Neural progenitor cell (in vitro differentiated cells): Measurements from ENCODE around the gene ESYT3. TPM values are rescaled to one million over a fixed set of nuclear protein-coding genes. Genes with fewer than 3 reads are reported as not detected.

ENCODE experiments used
- DNase-seq: peaks from one replicate; pipeline ENCODE4 v3.0.0-alpha.2; 2016; ENCODE audit warnings: low spot score
- H2AFZ ChIP-seq: fragments of 200-600 bp; sonication (generic); replicated peaks from 2 replicates; pipeline ENCODE4 v1.6.1; 2016; ENCODE audit warnings: antibody characterized with exemption
- H3F3A ChIP-seq: fragments of 200-600 bp; sonication (generic); 2 replicates; pipeline ENCODE4 v1.6.1; 2016; ENCODE audit warnings: antibody characterized with exemption, low read depth
- H3K27ac ChIP-seq: fragments of 200-600 bp; sonication (generic); 2 replicates; pipeline ENCODE4 v1.5.1; 2016; ENCODE audit warnings: mild to moderate bottlenecking
- H3K27me3 ChIP-seq: fragments of 200-600 bp; sonication (generic); 2 replicates; pipeline ENCODE4 v1.6.1; 2016; ENCODE audit warnings: mild to moderate bottlenecking, moderate library complexity
- H3K36me3 ChIP-seq: fragments of 200-600 bp; sonication (generic); 2 replicates; pipeline ENCODE4 v1.5.1; 2016
- H3K4me1 ChIP-seq: fragments of 200-600 bp; sonication (generic); 2 replicates; pipeline ENCODE4 v1.6.1; 2016; ENCODE audit warnings: mixed run types
- H3K4me2 ChIP-seq: fragments of 200-600 bp; sonication (generic); 2 replicates; pipeline ENCODE4 v1.6.1; 2016
- H3K4me3 ChIP-seq: fragments of 200-600 bp; sonication (generic); 2 replicates; pipeline ENCODE4 v1.5.1; 2016
- H3K79me2 ChIP-seq: fragments of 200-600 bp; sonication (generic); 2 replicates; pipeline ENCODE4 v1.6.1; 2016; ENCODE audit warnings: low read depth
- H3K9ac ChIP-seq: fragments of 200-600 bp; sonication (generic); 2 replicates; pipeline ENCODE4 v1.6.1; 2016
- H3K9me3 ChIP-seq: fragments of 200-600 bp; sonication (generic); 2 replicates; pipeline ENCODE4 v1.5.1; 2016; ENCODE audit warnings: low read depth
- H4K20me1 ChIP-seq: fragments of 200-600 bp; sonication (generic); 2 replicates; pipeline ENCODE4 v1.6.1; 2016; ENCODE audit warnings: low read depth
- H3K27ac Mint-ChIP-seq: 3 replicates; pipeline ENCODE4 v1.8.0; 2021; ENCODE audit warnings: mixed read lengths
- H3K27me3 Mint-ChIP-seq: 2 replicates; pipeline ENCODE4 v1.8.0; 2022; ENCODE audit warnings: low read depth, mild to moderate bottlenecking, inconsistent platforms, moderate library complexity, mixed read lengths; ENCODE audit not compliant: insufficient read depth
- H3K36me3 Mint-ChIP-seq: 3 replicates; pipeline ENCODE4 v1.8.0; 2021; ENCODE audit warnings: mixed read lengths
- H3K4me1 Mint-ChIP-seq: 3 replicates; pipeline ENCODE4 v1.8.0; 2021; ENCODE audit warnings: mixed read lengths
- H3K4me3 Mint-ChIP-seq: 3 replicates; pipeline ENCODE4 v1.8.0; 2021; ENCODE audit warnings: mild to moderate bottlenecking, moderate library complexity, mixed read lengths
- H3K9me3 Mint-ChIP-seq: 3 replicates; pipeline ENCODE4 v1.8.0; 2020; ENCODE audit warnings: mixed read lengths
- CTCF ChIP-seq: fragments of 200-600 bp; sonication (generic); IDR thresholded peaks from 2 replicates; pipeline ENCODE4 v1.5.1; 2017; ENCODE audit warnings: antibody characterized with exemption, mild to moderate bottlenecking
- EZH2 ChIP-seq: fragments of 200-600 bp; sonication (generic); IDR thresholded peaks from 2 replicates; pipeline ENCODE4 v1.6.1; 2017; ENCODE audit warnings: antibody characterized with exemption, mild to moderate bottlenecking, moderate library complexity
- EZH2phosphoT487 ChIP-seq: fragments of 200-600 bp; sonication (generic); IDR thresholded peaks from 2 replicates; pipeline ENCODE4 v1.6.1; 2017; ENCODE audit warnings: antibody characterized with exemption
- total RNA-seq: library from RNA; depleted of rRNA; stranded (reverse); fragments of >200 nt; gene quantifications from 2 replicates; pipeline ENCODE4 v1.2.3, GENCODE V29; 2015; ENCODE audit warnings: low replicate concordance

ESYT3 gene
- total RNA-seq, 1 donor from 2014 or later: 1.4 TPM

DNA sequence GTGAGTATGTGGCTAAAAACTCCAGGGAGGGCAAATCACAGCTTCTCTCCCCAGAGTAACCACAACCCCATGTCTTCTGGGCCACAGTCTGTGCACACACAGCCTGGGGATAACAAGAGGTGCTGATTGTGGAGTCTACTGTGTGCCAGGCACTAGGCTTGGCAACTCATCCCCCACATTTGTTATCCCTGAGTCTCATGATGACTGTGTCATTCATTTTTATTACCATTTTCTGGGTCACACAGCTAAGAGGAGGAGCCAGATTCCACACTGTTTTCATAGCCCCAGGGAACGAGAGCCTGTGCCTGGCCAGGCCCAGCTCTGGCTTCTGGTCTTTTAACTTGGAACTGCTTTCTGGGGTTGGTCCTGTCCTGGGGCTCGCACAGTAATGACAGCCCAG lies 34.5 kb downstream of the ESYT3 start:
- Histone ChIP-seq H4K20me1 (no peaks in the 10 kb centered on the region), H3F3A (no peaks in the 10 kb centered on the region), H3K27me3 (no peaks in the 10 kb centered on the region), H2AFZ (no peak overlapping the region), H3K4me3 (no peak overlapping the region), H3K9ac (no peak overlapping the region), H3K79me2 (no peaks in the 10 kb centered on the region), H3K36me3 (no peaks in the 10 kb centered on the region), H3K4me2 (no peak overlapping the region), H3K4me1 (no peaks in the 10 kb centered on the region), H3K27ac (no peak overlapping the region), H3K9me3 (no peaks in the 10 kb centered on the region)
- Mint-ChIP-seq H3K4me1 (peaks cover 10% of the 10 kb centered on the region), H3K36me3 (no peaks in the 10 kb centered on the region), H3K4me3 (no peak overlapping the region), H3K27ac (no peak overlapping the region), H3K9me3 (no peaks in the 10 kb centered on the region), H3K27me3 (peaks cover 5% of the 10 kb centered on the region)
- TF ChIP-seq EZH2phosphoT487: no peak
- no peak for TF ChIP-seq CTCF
- TF ChIP-seq EZH2: no peak
- DNase-seq: no peak

- Mint-ChIP-seq H3K4me1 (peaks cover 10% of the 10 kb centered on the region), H3K27ac (no peak overlapping the region), H3K9me3 (no peaks in the 10 kb centered on the region), H3K36me3 (no peaks in the 10 kb centered on the region), H3K4me3 (no peak overlapping the region), H3K27me3 (peaks cover 5% of the 10 kb centered on the region)
- Histone ChIP-seq H3K9ac (no peak overlapping the region), H3K4me3 (no peak overlapping the region), H3K27ac (no peak overlapping the region), H3K79me2 (no peaks in the 10 kb centered on the region), H3K9me3 (no peaks in the 10 kb centered on the region), H3K36me3 (no peaks in the 10 kb centered on the region), H4K20me1 (no peaks in the 10 kb centered on the region), H2AFZ (no peak overlapping the region), H3K27me3 (no peaks in the 10 kb centered on the region), H3F3A (no peaks in the 10 kb centered on the region), H3K4me1 (no peaks in the 10 kb centered on the region), H3K4me2 (no peak overlapping the region)
- DNase-seq: no peak
- no peak for TF ChIP-seq EZH2phosphoT487
Measured at GRCh38 chr3:138469874-138470273, 35.5 kb downstream of the ESYT3 start.

DNA sequence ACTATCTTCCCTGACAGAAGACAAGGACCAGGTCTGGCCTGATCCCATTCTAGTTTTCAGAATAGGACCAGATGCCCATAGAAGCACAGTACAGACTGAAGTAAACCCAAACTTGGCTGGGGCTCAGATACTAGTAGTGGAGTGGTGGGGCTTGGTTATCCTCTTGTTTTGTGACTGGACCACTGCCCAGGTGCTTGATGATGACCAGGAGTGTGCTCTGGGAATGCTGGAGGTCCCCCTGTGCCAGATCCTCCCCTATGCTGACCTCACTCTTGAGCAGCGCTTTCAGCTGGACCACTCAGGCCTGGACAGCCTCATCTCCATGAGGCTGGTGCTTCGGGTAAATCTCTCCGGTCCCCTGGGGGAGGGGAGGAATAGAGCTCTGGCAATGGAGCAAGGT lies 36.3 kb downstream of the ESYT3 start:
- Mint-ChIP-seq H3K27me3 (peaks cover 5% of the 10 kb centered on the region), H3K36me3 (no peaks in the 10 kb centered on the region), H3K4me1 (peaks cover 10% of the 10 kb centered on the region), H3K27ac (no peak overlapping the region), H3K9me3 (no peaks in the 10 kb centered on the region), H3K4me3 (no peak overlapping the region)
- no peaks in the 10 kb centered on the region for H3K9me3 ChIP-seq
- H4K20me1 ChIP-seq: no peaks in the 10 kb centered on the region
- H3K27me3 ChIP-seq: no peaks in the 10 kb centered on the region
- no peak overlapping the region for H3K4me2 ChIP-seq
- no peak overlapping the region for H2AFZ ChIP-seq
- H3K79me2 ChIP-seq: no peaks in the 10 kb centered on the region
- H3F3A ChIP-seq: no peaks in the 10 kb centered on the region
- no peak for DNase-seq
- TF ChIP-seq EZH2phosphoT487 (no peak), CTCF (no peak), EZH2 (no peak)
- no peak overlapping the region for H3K27ac ChIP-seq
- H3K4me3 ChIP-seq: no peak overlapping the region
- no peak overlapping the region for H3K9ac ChIP-seq
- no peaks in the 10 kb centered on the region for H3K36me3 ChIP-seq
- no peaks in the 10 kb centered on the region for H3K4me1 ChIP-seq

DNA sequence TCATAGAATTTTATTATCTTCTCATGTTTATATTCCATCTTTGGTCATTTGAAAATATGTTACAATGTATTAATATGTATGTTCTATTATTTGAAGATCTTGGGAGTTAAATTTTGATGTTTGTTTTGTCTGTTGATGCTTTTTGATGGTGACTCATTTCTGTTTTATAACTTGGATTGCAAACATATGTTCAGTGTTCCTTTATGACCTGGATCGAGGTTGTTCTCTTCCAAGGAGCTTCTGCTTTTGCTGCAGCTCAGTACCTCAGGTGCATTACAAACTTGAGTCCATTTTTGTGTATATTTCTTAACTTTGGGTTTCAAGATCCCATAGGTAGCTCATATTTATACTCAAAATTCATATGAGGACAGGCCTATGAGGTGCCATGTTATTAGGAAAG lies 37.1 kb downstream of the ESYT3 start:
- no peak overlapping the region for H3K4me2 ChIP-seq
- H3K4me3 ChIP-seq: no peak overlapping the region
- no peaks in the 10 kb centered on the region for H3K36me3 ChIP-seq
- H3K4me3 Mint-ChIP-seq: no peak overlapping the region
- H3K9me3 ChIP-seq: no peaks in the 10 kb centered on the region
- H2AFZ ChIP-seq: no peak overlapping the region
- no peaks in the 10 kb centered on the region for H3K27me3 ChIP-seq
- H3K4me1 Mint-ChIP-seq: peaks cover 9% of the 10 kb centered on the region
- H3K36me3 Mint-ChIP-seq: no peaks in the 10 kb centered on the region
- no peak for TF ChIP-seq EZH2
- no peak overlapping the region for H3K27ac ChIP-seq
- no peaks in the 10 kb centered on the region for H3F3A ChIP-seq
- H4K20me1 ChIP-seq: no peaks in the 10 kb centered on the region
- H3K79me2 ChIP-seq: no peaks in the 10 kb centered on the region
- peaks cover 5% of the 10 kb centered on the region for H3K27me3 Mint-ChIP-seq
- no peak for DNase-seq
- no peaks in the 10 kb centered on the region for H3K4me1 ChIP-seq
- H3K27ac Mint-ChIP-seq: no peak overlapping the region
- H3K9me3 Mint-ChIP-seq: no peaks in the 10 kb centered on the region
- no peak overlapping the region for H3K9ac ChIP-seq
